ENCODE data around the gene TWF2.

GRCh38 chr3:52228751-52229291 is 10.1 kb downstream of the TWF2 start:
- TF ChIP-seq EZH2 (IDR thresholded peaks at IDR 0.05; ENCODE audit: borderline replicate concordance, insufficient read depth, low read length, poor library complexity, severe bottlenecking) (no peak), CTCF (IDR thresholded peaks at IDR 0.05; ENCODE audit: poor library complexity, severe bottlenecking) (no peak), REST (IDR thresholded peaks at IDR 0.05; ENCODE audit: borderline replicate concordance) (no peak), POLR2AphosphoS5 (IDR thresholded peaks at IDR 0.05) (no peak), EP300 (conservative IDR thresholded peaks at IDR 0.05; ENCODE audit: poor library complexity, severe bottlenecking) (no peak), RAD21 (conservative IDR thresholded peaks at IDR 0.05) (no peak), TAF1 (IDR thresholded peaks at IDR 0.05; ENCODE audit: low read depth) (no peak), MXI1 (conservative IDR thresholded peaks at IDR 0.05; ENCODE audit: poor library complexity, severe bottlenecking) (no peak), SMC3 (conservative IDR thresholded peaks at IDR 0.05; ENCODE audit: poor library complexity) (no peak)

Measured in neural cell (in vitro differentiated cells).